ENCODE data around the gene RHBDL2. TPM values are rescaled to one million over a fixed set of nuclear protein-coding genes. Genes with fewer than 3 reads are reported as not detected.

Gene RHBDL2
- total RNA-seq, 1 donor, result 0.72 TPM

DNA sequence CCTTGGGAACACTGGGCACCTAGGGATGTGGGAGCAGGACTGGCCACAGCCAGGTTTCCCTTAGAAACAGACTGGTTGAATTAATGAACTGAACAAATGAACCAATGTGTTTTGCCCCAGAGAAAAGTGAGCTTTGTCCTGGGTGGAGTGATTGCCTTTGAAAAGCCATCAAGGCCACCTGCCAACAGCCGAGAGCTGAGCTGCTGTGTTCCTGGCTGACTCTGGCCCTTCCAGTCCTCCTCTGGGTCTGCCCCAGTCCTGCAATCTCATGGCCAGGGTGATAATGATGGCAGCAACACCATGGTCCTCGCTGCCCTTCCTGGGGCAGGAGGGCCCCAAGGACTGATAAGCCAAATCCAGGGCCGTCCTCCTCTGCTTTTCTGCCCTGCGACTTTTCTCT is 42.1 kb downstream of the RHBDL2 start:
- Histone ChIP-seq H3K4me3 (ENCODE audit: insufficient read depth, low read length) (no peak overlapping the region), H2AFZ (ENCODE audit: low read length) (no peak overlapping the region), H3K4me2 (ENCODE audit: insufficient read depth, low read length) (no peak overlapping the region), H3K36me3 (ENCODE audit: insufficient read depth, low read length) (no peaks in the 10 kb centered on the region), H3K27ac (ENCODE audit: low read depth, low read length) (no peak overlapping the region), H3K4me1 (ENCODE audit: insufficient read depth, low read length) (no peaks in the 10 kb centered on the region), H3K27me3 (ENCODE audit: insufficient read depth, low read length) (no peaks in the 10 kb centered on the region), H4K20me1 (ENCODE audit: insufficient read depth, low read length) (peaks cover 3% of the 10 kb centered on the region), H3K9me3 (ENCODE audit: low read depth, low read length) (no peaks in the 10 kb centered on the region), H3K79me2 (ENCODE audit: insufficient read depth, low read length) (peaks cover 4% of the 10 kb centered on the region)
- DNase-seq (ENCODE audit: insufficient read length, low spot score, missing footprints), result no peak
- TF ChIP-seq, protein P1, sequence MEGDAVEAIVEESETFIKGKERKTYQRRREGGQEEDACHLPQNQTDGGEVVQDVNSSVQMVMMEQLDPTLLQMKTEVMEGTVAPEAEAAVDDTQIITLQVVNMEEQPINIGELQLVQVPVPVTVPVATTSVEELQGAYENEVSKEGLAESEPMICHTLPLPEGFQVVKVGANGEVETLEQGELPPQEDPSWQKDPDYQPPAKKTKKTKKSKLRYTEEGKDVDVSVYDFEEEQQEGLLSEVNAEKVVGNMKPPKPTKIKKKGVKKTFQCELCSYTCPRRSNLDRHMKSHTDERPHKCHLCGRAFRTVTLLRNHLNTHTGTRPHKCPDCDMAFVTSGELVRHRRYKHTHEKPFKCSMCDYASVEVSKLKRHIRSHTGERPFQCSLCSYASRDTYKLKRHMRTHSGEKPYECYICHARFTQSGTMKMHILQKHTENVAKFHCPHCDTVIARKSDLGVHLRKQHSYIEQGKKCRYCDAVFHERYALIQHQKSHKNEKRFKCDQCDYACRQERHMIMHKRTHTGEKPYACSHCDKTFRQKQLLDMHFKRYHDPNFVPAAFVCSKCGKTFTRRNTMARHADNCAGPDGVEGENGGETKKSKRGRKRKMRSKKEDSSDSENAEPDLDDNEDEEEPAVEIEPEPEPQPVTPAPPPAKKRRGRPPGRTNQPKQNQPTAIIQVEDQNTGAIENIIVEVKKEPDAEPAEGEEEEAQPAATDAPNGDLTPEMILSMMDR (IDR thresholded peaks at IDR 0.05; ENCODE audit: extremely low read depth, low read depth, low read length), result no peak

DNA sequence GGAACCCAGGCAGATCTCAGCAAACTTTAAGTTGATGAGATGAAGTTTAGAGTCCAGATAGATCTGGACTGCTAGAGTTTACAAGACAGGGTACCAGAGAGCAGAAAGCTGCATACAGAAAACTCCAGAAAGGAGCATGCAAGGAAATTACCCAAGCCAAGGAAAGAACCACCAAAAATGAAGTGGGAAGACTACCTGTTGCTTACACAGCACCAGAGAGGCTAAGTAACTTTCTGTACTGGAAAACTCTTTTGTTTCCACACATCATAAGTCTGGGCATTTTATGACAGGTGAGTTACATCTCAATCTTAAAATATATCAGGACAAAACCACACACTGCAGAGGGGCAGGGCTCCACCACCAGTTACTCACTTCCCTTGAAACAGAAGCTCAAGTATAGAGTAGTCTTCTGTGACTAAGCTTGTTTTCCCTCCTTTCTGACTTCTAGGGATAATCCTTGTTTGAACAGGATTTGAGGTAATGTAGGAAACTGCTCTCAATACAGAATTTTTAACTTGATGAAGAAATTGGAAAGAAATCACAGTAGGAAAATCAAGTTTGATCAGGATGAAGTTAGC is 42.9 kb downstream of the RHBDL2 start:
- H3K79me2 ChIP-seq (ENCODE audit: insufficient read depth, low read length), result peaks cover 4% of the 10 kb centered on the region
- no peak overlapping the region for H3K4me3 ChIP-seq (ENCODE audit: insufficient read depth, low read length)
- peak; percentile 72 for DNase-seq (ENCODE audit: insufficient read length, low spot score, missing footprints)
- H3K36me3 ChIP-seq (ENCODE audit: insufficient read depth, low read length), result no peaks in the 10 kb centered on the region
- no peak overlapping the region for H3K27ac ChIP-seq (ENCODE audit: low read depth, low read length)
- no peaks in the 10 kb centered on the region for H3K9me3 ChIP-seq (ENCODE audit: low read depth, low read length)
- H3K4me2 ChIP-seq (ENCODE audit: insufficient read depth, low read length), result no peak overlapping the region
- TF ChIP-seq, protein P1 (IDR thresholded peaks at IDR 0.05; ENCODE audit: extremely low read depth, low read depth, low read length), result no peak
- no peaks in the 10 kb centered on the region for H3K27me3 ChIP-seq (ENCODE audit: insufficient read depth, low read length)
- no peak overlapping the region for H2AFZ ChIP-seq (ENCODE audit: low read length)
- peaks cover 3% of the 10 kb centered on the region for H4K20me1 ChIP-seq (ENCODE audit: insufficient read depth, low read length)
- H3K4me1 ChIP-seq (ENCODE audit: insufficient read depth, low read length), result no peaks in the 10 kb centered on the region

DNA sequence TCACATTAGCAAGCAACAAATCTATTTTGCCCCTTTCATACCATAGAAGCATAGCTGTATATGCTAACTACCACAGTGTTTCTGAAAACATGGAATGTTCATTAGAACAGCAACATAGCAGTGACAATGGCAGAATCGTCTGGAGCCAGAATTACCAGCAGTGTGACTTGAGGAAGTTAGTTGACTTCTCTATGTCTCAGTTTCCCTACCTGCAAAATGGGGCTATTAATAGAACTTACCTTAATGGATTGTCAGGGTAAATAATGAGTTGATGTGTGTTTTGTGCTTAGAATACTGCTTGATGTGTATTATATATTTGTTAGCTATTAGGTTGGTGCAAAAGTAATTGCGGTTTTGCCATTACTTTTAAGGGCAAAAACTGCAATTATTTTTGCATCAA is 45.5 kb downstream of the RHBDL2 start:
- peaks cover 4% of the 10 kb centered on the region for H3K79me2 ChIP-seq (ENCODE audit: insufficient read depth, low read length)
- DNase-seq (ENCODE audit: insufficient read length, low spot score, missing footprints), result no peak
- H3K4me1 ChIP-seq (ENCODE audit: insufficient read depth, low read length), result no peaks in the 10 kb centered on the region
- H3K4me3 ChIP-seq (ENCODE audit: insufficient read depth, low read length), result no peak overlapping the region
- H3K27ac ChIP-seq (ENCODE audit: low read depth, low read length), result no peak overlapping the region
- peaks cover 3% of the 10 kb centered on the region for H4K20me1 ChIP-seq (ENCODE audit: insufficient read depth, low read length)
- no peak overlapping the region for H3K4me2 ChIP-seq (ENCODE audit: insufficient read depth, low read length)
- no peaks in the 10 kb centered on the region for H3K27me3 ChIP-seq (ENCODE audit: insufficient read depth, low read length)
- H3K36me3 ChIP-seq (ENCODE audit: insufficient read depth, low read length), result no peaks in the 10 kb centered on the region
- TF ChIP-seq, protein P1 (IDR thresholded peaks at IDR 0.05; ENCODE audit: extremely low read depth, low read depth, low read length), result no peak
- H2AFZ ChIP-seq (ENCODE audit: low read length), result no peak overlapping the region
- no peaks in the 10 kb centered on the region for H3K9me3 ChIP-seq (ENCODE audit: low read depth, low read length)

DNA sequence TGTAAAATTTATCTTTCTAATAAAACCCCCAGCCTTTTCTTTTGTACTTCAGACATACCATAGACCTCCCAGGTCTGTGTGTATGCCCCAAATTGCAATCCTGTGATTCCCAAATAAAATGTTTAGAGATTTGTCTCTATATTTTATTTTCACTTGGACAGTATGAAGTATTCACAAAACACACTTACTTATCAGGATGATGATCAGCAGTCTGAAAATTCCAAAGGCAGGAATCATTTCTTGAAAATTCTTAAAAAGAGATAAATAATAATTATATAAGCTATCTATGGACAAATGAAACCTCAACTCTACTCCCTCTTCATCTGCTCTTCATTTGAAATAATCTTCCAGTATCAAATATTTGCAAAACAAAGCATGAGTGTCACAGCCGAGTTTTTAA is 48.7 kb downstream of the RHBDL2 start:
- Histone ChIP-seq H3K27ac (ENCODE audit: low read depth, low read length) (no peak overlapping the region), H3K4me3 (ENCODE audit: insufficient read depth, low read length) (no peak overlapping the region), H3K36me3 (ENCODE audit: insufficient read depth, low read length) (no peaks in the 10 kb centered on the region), H3K4me2 (ENCODE audit: insufficient read depth, low read length) (no peak overlapping the region), H3K9me3 (ENCODE audit: low read depth, low read length) (no peaks in the 10 kb centered on the region), H3K4me1 (ENCODE audit: insufficient read depth, low read length) (no peaks in the 10 kb centered on the region), H3K27me3 (ENCODE audit: insufficient read depth, low read length) (no peaks in the 10 kb centered on the region), H2AFZ (ENCODE audit: low read length) (no peak overlapping the region), H3K79me2 (ENCODE audit: insufficient read depth, low read length) (no peaks in the 10 kb centered on the region), H4K20me1 (ENCODE audit: insufficient read depth, low read length) (no peaks in the 10 kb centered on the region)
- DNase-seq (ENCODE audit: insufficient read length, low spot score, missing footprints), result peak; percentile 70
- TF ChIP-seq, protein P1 (IDR thresholded peaks at IDR 0.05; ENCODE audit: extremely low read depth, low read depth, low read length), result no peak

Data from osteoblast (primary cell).